Measurements from ENCODE around the gene UQCRQ. TPM values are rescaled to one million over a fixed set of nuclear protein-coding genes. Genes with fewer than 3 reads are reported as not detected.

UQCRQ gene
- total and polyA plus RNA-seq, 9 of the 15 experiments (the other 6 are each of a cell fraction or from before 2014, with no cell fraction given) = 235 to 2,421 (median 883) TPM

DNA sequence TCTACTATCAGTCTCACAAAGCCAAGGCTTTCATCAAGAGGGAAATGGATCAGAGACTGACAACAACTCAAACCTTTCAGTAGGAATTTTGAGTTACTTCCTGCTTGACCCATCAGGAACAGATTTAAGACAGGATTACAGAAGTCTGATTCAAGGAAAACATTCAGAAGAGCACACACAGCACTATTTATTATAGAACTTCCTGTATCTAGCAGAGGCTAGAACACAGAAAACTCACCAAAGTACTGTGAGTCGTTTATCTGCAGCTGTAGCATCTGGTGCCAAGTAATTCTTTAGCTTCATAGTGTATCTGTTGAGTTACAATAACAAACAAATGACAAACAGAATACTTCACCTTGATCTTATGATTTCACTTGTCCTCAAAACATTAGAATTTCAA is 20.8 kb downstream of the UQCRQ start:
- ChIA-PET CTCF (ENCODE audit: low intra/inter-chr PET ratio) (no interaction called here), POLR2A (interaction anchor here (1.0 to 1.1 kb wide), 2 partner anchors 16 to 19 kb away, joined by 3 read pairs; no protein-coding TSS in a partner anchor)
- no peak for FAIRE-seq
- no peak for DNase-seq (ENCODE audit: extremely low read depth in 1 of 4, low spot score in 3 of 4)
- Histone ChIP-seq H4K20me1 (replicated peaks; ENCODE audit: control insufficient read depth, insufficient read depth, low read length) (no peaks in the 10 kb centered on the region), H3K4me2 (ENCODE audit: insufficient read depth, low read length) (no peak overlapping the region), H3K9me1 (ENCODE audit: control insufficient read depth, insufficient read depth, low read length) (no peaks in the 10 kb centered on the region), H3K27me3 (ENCODE audit: control insufficient read depth in 2 of 2, insufficient read depth in 2 of 2, low read length in 2 of 2) (no peaks in the 10 kb centered on the region), H3K79me2 (ENCODE audit: control insufficient read depth, insufficient read depth, low read length) (no peaks in the 10 kb centered on the region), H3K9ac (ENCODE audit: insufficient read depth in 1 of 2, low read depth in 2 of 2, low read length in 2 of 2) (no peak overlapping the region), H3K4me3 (no peak overlapping the region), H3K9me3 (replicated peaks; ENCODE audit: control insufficient read depth, insufficient read depth, low read depth, low read length) (no peaks in the 10 kb centered on the region), H2AFZ (ENCODE audit: low read depth, low read length) (no peak overlapping the region), H3K4me1 (replicated peaks in 1 of 2; ENCODE audit: control insufficient read depth in 2 of 2, insufficient read depth in 2 of 2, low read length in 2 of 2) (no peaks in the 10 kb centered on the region), H3K27ac (ENCODE audit: extremely low read depth, low read depth, low read length) (no peak overlapping the region), H3K36me3 (ENCODE audit: control insufficient read depth, insufficient read depth, low read length) (peaks cover 73% of the 10 kb centered on the region)
- WGBS (ENCODE audit: insufficient coverage, low coverage, missing lambda C conversion rate) = 41% methylated on average over 1 of the region's 1 CpG
- no TSS peak for BruUV-seq (replicated peaks)
- intact Hi-C loops (cut with micrococcal nuclease) (loop anchor here (10.0 kb wide), 1 partner anchor 212 kb away; the partner anchor contains the start of gene IL4), in situ Hi-C loops (cut with MboI) (no loop called here)
- TF ChIP-seq JUN (IDR thresholded peaks at IDR 0.05; ENCODE audit: borderline replicate concordance, low read depth, low read length) (no peak), JUN (CRISPR knock-in tag; IDR thresholded peaks at IDR 0.05; ENCODE audit: borderline replicate concordance) (no peak), E2F3 (CRISPR knock-in tag; IDR thresholded peaks at IDR 0.05) (no peak), ELF2 (CRISPR knock-in tag; IDR thresholded peaks at IDR 0.05) (no peak), ZFPM2 (CRISPR knock-in tag; IDR thresholded peaks at IDR 0.05) (no peak), ARHGAP35 (IDR thresholded peaks at IDR 0.05; ENCODE audit: partially characterized antibody) (no peak), FOSL1 (tag; conservative IDR thresholded peaks at IDR 0.05) (no peak), CCAR2 (IDR thresholded peaks at IDR 0.05; ENCODE audit: low read depth, low read length) (no peak), U2AF1 (optimal IDR thresholded peaks at IDR 0.05; ENCODE audit: low read depth, low read length) (no peak), ARID2 (IDR thresholded peaks at IDR 0.05) (no peak), LEF1 (IDR thresholded peaks at IDR 0.05) (no peak), HDGF (IDR thresholded peaks at IDR 0.05) (no peak), HMG20B (CRISPR knock-in tag; IDR thresholded peaks at IDR 0.05) (no peak), PHB (CRISPR knock-in tag; IDR thresholded peaks at IDR 0.05) (no peak), ZSCAN32 (CRISPR knock-in tag; IDR thresholded peaks at IDR 0.05) (no peak)
- TF ChIP-seq, protein P1, sequence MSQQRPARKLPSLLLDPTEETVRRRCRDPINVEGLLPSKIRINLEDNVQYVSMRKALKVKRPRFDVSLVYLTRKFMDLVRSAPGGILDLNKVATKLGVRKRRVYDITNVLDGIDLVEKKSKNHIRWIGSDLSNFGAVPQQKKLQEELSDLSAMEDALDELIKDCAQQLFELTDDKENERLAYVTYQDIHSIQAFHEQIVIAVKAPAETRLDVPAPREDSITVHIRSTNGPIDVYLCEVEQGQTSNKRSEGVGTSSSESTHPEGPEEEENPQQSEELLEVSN (IDR thresholded peaks at IDR 0.05; ENCODE audit: borderline replicate concordance in 1 of 2, extremely low read depth in 1 of 2, insufficient read depth in 1 of 2, insufficient read length in 1 of 2, low read depth in 1 of 2, low read length in 1 of 2, poor library complexity in 1 of 2, severe bottlenecking in 1 of 2) = no peak
- TF ChIP-seq, protein P2, sequence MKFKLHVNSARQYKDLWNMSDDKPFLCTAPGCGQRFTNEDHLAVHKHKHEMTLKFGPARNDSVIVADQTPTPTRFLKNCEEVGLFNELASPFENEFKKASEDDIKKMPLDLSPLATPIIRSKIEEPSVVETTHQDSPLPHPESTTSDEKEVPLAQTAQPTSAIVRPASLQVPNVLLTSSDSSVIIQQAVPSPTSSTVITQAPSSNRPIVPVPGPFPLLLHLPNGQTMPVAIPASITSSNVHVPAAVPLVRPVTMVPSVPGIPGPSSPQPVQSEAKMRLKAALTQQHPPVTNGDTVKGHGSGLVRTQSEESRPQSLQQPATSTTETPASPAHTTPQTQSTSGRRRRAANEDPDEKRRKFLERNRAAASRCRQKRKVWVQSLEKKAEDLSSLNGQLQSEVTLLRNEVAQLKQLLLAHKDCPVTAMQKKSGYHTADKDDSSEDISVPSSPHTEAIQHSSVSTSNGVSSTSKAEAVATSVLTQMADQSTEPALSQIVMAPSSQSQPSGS (CRISPR knock-in tag; IDR thresholded peaks at IDR 0.05) = no peak
- no peak for ATAC-seq
